Right lung (tissue), 5 donors: ENCODE results near the gene XKR8. TPM values are rescaled to one million over a fixed set of nuclear protein-coding genes. Genes with fewer than 3 reads are reported as not detected.
A peak's percentile ranks its signal among the peaks of the same experiment; 100 is the strongest.

Experiments
- DNase-seq, 2 donors: peaks; one replicate each; pipeline ENCODE4 v3.0.0-alpha.2; 2013
- polyA plus RNA-seq, 5 donors: library from polyadenylated mRNA; unstranded; fragments of 120-200 nt; gene quantifications; one replicate each; pipeline versions ENCODE4 v1.2.1 to v1.2.3, GENCODE V29; 2013; ENCODE audit warnings: inconsistent platforms in 1 of 5, low replicate concordance in 1 of 5; ENCODE audit not compliant: insufficient read length in 5 of 5, insufficient read depth in 1 of 5

The XKR8 gene
- polyA plus RNA-seq, 5 donors, result 6.6 to 10.9 (median 8.1) TPM

DNA sequence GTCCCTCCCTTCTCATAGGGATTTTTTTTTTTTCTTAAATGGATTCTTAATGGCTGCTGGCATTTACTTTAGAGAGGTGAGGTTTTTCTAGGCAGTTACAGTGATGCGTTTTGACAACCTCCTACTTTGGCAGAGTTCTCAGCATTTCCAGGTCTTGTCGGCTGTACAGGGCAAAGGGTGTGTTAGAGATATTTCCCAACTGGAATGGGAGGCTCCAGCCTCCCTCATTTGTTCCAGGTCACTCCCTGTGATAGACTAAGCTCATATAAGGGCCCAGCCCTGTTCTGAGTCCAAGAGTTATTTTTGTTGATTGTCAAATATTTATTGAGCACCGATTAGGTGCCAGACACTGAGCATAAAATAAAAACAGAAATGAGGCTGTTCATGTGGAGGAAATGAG is 7.6 kb upstream of the XKR8 start:
- DNase-seq, result no peak

DNA sequence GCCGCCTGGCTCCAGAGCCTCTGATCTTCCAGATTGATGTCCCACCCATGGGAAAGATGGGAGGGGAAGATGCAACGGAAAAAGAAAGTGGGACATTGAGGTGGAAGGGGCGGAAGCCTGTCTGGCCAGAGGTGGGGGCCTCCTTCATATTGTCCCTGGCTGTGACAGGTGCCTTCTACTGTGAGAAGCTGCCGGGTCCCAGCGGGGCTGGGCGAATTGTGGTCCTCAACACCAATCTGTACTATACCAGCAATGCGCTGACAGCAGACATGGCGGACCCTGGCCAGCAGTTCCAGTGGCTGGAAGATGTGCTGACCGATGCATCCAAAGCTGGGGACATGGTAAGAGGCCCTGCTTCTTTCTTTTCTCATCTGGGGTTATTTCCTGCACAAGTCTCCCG is 5.6 kb upstream of the XKR8 start:
- DNase-seq, result no peak

DNA sequence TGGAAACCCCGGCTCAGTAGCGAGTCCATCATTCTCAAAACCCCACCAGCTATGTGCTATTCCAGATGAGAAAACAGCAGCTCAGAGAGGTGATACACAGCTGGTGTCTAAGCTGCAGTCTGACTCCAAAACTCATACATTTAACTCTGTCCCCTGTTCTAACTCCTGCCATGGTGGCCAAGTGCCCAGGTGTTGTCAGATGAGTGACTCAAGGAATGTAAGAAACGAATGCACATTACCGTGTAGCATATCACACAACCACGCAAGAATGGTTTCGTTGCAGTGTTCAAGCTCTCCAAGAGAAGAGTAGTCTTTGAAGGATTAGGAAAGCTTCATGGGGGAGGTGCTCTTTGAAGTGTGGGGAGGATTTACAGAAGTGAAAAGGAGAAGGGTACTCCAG is 4.7 kb upstream of the XKR8 start:
- DNase-seq, result no peak

DNA sequence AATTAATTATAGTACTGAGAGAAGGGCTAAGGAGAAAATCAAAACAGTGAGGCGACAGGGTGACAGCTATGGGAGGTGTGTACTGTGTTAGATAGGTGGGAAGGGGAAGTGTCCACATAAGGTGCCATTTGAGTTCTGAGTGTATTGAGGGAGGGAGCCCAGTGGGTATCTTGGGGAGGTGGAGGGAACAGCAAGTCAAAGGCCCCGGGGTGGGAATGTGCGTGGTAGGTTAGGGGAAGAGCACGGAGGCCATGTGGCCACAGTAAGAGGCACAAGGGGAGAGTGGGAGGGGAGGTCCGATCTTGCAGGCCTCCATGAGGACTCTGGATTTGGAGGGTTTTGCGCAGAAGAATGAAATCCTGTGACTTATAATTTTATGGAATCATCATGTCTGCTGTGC is 3.0 kb upstream of the XKR8 start:
- DNase-seq, result no peak

DNA sequence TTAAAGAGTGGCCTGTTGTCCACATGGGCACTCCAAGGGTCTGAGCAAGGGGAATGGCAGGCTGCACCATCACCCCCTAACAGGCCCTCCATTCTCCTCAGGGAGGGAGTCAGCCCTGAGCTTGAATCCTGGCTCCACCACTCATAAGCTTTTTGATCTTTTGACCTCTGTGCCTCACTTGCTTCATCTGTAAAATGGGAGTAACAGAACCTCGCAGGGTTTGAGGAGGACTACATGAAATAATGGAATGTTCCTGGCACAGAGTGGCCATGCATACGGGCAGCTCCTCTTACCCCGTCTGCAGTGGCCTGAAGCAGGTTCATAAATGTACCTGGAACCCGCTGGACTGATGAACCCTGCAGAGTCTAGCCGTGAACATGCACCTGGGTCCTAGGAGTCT is 2.1 kb upstream of the XKR8 start:
- DNase-seq, result no peak

DNA sequence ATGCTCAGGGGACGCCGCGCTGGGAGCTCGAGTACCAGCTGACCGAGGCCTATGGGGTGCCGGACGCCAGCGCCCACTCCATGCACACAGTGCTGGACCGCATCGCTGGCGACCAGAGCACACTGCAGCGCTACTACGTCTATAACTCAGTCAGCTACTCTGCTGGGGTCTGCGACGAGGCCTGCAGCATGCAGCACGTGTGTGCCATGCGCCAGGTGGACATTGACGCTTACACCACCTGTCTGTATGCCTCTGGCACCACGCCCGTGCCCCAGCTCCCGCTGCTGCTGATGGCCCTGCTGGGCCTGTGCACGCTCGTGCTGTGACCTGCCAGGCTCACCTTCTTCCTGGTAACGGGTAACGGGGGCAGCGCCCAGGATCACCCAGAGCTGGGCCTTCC is 1.3 kb upstream of the XKR8 start:
- no peak for DNase-seq

DNA sequence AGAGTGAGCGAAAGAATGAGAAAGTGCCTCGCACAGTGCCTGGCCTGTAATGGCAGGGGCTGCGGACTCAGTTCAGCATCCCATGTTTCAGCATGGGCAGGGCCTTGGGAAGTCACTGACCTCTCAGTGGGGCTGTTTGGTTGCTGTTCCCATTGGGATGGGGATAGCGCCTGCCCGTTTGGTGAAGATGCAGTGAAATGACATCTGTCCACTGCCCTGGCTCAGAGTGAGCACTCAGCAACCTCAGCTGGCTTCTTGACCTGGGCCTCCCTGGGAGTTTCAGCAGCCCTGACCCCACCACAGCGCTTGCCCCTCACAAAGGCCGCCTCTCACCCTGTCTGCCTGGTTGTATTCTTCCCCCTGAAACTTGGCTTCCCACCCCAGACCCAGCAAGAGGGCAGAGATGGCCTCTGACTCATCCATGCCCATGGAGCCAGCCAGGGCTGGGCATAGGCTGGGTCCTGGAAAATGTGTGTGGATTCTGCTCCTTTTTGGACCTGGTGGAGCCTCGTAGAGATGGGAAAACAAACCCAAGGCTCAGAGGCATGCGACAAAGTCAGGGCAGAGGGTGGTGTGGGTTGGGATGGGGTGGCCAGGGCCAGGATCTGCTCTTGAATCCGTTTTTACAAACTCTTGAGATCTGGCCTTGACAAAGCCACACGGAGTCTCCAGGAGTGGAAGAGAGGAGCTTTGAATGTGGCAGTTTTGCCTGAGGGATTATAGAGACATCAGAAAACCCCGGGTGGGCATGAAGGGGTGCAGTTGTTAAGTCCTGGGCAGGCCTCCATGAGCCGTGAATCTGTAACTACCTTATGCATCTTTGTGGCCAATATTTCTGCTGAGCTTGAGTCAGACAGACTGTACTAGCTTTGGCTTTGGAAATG is 1.2 kb downstream of the XKR8 start:
- no peak for DNase-seq

DNA sequence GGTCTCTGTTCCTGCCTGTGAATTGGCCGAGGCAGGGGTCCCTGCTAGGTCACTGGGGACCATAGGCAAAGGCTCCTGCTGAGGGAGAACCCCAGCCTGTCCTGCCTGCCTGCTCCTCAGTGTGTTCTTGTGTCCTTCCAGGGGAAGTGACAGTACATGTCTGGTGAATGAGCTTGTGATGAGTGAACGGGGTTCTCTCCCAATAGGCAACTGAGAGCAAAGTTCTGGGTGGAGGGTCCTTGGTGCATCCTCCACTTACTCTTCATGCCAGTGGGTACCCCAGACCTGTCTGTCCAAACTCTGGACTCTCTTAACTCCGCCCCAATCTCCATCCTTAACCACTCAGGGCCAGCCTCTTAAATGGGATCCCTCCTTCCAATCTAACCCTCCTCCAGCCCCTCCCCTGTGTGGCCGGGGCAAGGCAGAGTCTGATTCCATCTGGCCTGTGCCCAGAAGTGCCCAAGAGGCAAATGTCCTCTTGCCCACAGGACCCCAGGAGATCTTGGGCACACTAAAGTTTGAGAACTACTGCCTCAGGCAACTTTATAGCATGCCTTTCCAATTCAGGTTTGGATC is 2.0 kb downstream of the XKR8 start:
- DNase-seq, result no peak

DNA sequence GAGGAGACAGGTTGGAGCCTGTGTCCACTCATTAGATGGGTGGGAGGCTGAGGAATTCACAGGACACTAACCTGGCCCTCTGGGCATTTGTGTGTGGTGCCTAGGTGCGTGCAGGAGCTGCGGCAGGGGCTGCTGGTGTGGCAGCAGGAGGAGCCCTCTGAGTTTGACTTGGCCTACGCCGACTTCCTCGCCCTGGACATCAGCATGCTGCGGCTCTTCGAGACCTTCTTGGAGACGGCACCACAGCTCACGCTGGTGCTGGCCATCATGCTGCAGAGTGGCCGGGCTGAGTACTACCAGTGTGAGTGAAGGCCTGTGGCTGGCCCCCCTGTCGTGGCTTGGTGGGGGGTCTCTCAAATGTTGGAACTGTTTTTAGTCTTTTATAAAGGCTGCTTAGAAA is 3.6 kb downstream of the XKR8 start:
- no peak for DNase-seq

DNA sequence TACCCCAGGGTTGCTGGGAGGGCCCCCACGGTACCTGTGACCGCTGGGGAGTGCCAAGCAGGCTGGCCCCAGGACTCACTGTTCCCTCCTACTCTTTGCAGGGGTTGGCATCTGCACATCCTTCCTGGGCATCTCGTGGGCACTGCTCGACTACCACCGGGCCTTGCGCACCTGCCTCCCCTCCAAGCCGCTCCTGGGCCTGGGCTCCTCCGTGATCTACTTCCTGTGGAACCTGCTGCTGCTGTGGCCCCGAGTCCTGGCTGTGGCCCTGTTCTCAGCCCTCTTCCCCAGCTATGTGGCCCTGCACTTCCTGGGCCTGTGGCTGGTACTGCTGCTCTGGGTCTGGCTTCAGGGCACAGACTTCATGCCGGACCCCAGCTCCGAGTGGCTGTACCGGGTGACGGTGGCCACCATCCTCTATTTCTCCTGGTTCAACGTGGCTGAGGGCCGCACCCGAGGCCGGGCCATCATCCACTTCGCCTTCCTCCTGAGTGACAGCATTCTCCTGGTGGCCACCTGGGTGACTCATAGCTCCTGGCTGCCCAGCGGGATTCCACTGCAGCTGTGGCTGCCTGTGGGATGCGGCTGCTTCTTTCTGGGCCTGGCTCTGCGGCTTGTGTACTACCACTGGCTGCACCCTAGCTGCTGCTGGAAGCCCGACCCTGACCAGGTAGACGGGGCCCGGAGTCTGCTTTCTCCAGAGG is 6.8 kb downstream of the XKR8 start:
- no peak for DNase-seq

DNA sequence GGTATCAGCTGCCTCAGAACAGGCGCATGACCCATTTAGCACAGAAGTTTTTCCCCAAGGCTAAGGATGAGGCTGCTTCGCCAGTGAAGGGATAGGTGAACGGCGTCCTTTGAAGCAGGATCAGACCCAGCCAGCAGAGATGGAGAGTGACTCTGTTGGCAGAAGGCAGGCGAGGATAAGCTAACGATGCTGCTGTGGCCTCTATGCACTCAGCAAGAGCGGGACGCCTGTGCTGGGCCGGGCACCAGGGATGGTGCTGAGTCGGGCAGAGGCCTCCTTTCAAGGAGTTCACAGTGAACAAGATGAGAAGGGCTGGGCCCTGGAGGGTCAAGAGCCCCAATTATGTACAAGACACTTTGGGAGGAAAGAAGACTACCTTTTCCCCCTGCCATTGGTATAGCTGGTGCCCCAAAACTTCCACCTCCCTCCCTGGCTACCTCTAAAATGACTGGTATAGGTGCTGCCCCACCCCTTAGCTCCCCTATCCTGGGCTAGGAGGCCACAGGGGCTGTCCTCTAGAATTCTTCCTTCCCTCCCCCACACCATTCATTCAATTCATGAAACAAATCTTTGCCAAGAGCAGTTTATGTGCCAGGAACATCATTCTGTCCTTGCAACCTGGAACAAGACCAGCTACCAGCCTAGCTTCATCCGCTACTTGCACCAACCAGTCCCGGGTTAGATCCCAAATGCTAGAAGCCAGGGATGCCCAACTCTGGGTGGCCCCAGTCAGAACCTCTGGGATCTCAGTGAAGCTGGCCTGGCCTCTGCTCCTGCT is 7.5 kb downstream of the XKR8 start:
- DNase-seq, result no peak

DNA sequence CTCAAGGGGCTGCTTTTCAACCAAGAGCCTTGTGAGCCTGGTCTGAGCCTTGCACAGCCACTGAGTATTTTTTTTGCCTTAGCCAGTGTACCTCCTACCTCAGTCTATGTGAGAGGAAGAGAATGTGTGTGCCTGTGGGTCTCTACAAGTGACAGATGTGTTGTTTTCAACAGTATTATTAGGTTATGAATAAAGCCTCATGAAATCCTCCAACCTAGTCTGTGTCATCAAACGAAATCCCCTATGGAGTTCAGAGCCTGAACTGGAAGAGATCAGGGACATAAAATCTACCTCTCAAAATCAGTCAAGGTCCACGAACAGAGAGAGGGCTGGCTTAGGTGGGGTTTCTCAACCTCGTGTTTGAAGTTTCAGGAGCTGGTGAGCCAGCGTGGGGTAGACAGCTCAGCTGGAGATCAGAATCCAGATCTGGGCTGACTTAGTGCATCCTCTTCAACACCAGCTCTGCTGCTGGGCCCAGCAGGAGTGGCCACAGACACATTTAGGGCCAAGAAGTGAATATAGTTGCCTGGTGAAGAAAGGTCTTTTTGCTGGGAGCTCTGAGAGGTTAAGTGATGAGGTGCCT is 8.2 kb downstream of the XKR8 start:
- DNase-seq, result no peak

DNA sequence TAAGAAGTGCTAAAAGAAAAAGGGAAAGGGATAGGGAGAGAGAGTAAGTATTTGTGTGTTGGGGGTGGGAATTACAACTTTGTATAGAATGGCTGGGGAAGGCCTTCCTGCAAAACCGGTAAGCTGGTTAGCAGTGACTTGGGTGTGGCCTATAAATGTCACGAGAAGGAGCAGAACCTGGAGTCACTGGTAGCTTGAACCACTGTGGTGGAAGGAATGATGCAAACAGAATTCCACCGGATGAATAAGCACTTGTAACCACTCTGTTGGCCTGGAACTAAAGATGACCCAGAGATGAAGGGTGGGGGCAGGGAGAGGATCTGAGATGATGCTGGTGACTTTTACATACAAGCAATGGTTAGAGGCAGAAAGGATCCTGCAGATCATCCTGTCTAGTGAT is 8.9 kb downstream of the XKR8 start:
- DNase-seq, result no peak

DNA sequence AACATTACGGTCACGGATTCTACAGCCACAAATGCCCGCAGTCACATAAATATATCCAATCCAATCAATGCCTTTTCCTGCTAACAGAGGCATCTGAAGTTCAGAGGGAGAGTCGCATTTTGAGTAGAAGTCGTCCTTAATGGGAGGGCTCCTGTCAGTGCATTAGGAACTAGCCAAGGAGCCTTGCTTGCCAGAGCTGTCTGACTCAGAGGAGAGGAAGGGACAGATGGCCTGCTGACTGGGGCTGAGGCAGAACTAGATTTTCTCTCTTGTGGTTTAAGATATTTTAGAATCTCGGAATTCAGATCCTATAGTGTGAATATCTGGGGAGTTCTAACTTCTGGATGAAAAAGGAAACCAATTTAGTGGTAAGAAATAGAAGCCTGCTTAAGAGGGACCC is 10.6 kb downstream of the XKR8 start:
- no peak for DNase-seq

DNA sequence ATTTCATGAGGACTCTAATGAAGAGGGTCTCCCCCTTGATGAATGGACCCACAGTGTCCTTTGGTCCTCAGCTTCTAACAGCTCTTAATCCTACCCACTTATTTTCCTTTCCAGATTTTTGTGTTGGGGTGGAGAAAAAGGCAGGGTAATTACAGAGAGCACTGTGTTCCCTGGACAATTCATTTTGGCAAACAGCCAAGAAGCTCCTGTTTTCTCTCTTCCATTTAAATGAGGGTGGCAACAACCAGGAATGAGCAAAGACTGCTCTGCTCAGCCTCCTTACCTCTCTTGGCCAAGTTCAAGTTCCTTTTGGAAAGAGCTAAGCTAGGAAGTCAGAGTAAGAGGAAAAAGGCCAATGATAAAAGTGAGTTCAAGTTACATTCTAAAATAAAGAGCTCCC is 11.9 kb downstream of the XKR8 start:
- no peak for DNase-seq

DNA sequence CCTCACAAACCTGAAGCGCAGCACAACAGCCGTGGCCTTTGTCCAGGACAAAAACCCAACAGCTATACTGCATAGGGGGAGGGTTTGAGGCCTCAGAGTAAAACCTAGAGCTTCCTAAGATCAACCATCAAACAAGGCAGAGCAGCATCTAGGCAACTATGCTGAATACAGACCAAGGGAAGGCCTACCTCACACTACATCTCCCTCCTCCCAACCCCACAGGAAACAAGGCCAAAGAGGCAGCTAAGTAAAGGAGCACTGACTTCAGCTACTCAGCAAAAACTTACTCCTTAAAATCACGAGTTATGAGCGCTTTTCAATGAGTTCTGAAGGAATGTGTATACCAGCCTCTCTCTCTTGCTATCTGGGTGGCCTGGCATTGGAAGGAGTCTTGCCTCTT is 12.4 kb downstream of the XKR8 start:
- DNase-seq, result no peak

DNA sequence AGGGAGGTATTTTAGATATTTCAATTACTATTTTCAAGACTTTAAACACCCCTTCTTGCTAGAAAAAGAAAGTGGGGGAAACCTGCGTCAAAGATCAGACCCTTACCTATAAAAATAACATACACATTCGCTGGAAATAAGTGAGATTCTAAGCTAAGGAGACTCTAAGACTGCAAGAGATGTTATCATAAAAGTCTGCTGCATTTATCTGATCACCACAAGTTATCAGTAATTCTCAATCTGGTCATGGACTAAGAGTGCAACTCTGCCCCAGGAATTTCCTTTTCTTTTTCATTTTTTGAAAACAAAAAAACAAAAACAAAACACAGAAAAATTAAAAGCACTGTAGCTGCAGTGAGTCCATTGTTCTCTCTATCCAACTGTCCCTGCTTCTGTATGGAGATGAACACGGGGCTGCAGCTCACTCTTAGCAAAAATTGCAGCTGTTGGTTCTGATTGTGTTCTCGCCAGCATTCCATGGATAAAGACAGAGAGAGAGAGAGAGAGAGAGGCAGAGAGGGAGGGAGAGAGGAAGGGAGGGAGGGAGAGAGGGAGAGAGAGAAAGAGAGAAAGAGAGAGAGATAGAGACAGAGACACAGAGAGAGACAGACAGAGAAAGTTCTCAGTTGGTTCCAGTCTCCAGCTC is 14.1 kb downstream of the XKR8 start:
- DNase-seq, result no peak

DNA sequence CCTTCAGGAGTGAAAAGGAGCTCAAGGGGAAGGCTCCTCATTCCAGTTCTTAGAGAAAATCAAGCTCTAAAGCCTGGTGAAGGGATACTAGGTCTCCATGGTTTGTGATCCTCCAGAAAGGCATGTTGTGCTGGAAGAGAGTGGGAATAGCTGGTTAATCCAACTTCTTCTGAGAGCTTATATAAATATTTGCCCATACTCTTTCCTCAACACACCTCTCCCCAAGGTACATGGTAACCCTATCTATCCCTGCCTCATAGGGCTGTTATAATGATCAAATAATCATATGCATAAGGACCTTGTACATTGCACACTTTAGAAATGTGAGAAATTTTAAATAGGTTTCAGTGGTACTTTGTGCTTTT is 14.6 kb downstream of the XKR8 start:
- DNase-seq, result no peak

DNA sequence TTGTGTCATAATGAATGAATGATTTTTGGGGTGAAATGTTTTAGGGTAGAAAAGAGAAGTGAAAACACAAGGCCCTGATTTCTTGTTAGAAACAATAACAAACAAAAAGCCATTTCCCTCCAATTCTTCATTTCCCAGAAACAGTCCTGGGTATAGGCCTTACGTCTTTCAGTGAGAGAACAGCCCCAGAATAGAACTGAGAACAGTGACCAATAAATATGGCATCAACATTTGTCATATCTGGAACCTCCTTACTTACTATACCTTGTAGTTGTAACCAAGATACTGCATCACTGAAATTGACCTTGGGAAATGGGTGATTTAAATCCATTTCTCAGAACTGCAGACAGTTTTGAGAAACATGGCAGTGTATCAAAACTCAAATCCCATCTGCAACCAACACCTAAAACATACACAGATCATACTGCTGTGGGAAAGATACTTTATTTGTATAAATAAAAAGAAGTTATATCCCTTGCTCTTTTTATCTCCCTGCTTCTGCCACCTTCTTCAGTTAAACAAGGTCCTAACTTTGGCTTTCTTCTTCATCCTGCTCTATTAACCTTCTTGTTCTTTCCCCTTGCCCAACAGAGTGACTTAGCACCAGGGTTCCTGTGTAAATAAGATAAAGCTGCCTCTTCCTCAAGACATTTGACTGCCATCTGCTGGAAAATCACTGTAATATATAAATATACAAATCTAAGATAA is 19.5 kb downstream of the XKR8 start:
- DNase-seq, result peak; percentile 37 to 47

DNA sequence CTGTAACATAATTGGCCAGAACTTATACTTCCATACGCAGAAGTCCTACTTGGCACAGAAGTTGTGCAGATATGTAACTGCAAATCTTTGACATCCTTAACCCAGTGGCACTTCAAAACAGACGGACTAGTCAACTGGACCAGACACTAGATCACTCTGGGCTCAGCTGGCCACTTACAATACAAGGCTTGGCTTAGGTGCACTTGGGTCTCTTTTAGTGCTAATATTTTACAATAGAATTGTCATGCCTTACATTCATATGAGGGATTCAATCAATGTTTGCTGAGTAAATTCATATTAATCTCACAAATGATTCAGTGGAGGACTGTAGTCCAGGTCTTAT is 20.1 kb downstream of the XKR8 start:
- no peak for DNase-seq
